NK-92 treated with Interleukin-12 subunit alpha and Interleukin-12 subunit beta, amount 100 ng/mL, for 24 hours (cell line): ENCODE measurements around the gene FOXA1.

Experiments
- DNase-seq: peaks from one replicate; lab custom pipeline; 2025; lab: John Stamatoyannopoulos, UW

FOXA1 gene

DNA sequence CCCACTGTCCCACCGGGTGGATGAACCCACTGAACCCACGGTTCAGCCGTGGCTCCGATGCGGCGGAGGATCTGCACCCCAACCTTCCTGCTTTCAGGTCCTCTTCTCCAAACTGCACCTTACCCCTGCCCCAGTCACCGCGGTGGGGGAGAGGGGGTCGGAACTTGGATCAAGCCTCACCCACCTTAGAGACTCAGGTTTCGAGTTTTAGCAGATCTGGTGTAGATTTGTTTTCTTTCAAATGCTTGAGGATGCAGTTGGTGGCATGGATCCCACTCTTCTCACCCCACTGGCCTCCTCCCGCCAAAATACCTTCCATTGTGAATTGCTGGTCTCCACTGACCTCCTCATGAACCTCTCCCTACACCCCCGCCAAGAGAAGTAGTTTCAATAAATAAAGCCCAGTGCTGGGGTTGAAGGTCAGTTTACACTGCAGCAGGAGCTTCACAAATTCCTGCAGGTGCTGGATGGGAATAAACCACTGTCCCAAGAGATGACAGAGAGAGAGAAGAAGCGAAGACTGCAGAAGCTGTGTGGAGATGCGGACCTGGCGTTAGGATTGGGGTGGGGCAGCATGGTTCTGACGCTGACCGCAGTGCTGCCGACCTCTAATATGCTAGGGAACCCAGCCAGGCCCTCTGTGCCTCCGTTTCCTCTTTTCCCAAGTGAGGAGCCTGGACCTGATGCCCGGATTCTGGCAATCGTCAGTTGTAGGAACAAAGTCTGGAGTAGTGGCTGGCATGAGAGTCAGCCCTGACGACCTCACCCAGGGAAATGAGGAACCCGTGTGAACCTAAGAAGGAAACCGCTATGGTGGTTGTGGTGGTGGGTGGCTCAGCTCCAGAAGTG lies 7.8 kb upstream of the FOXA1 start:
- DNase-seq, result no peak

DNA sequence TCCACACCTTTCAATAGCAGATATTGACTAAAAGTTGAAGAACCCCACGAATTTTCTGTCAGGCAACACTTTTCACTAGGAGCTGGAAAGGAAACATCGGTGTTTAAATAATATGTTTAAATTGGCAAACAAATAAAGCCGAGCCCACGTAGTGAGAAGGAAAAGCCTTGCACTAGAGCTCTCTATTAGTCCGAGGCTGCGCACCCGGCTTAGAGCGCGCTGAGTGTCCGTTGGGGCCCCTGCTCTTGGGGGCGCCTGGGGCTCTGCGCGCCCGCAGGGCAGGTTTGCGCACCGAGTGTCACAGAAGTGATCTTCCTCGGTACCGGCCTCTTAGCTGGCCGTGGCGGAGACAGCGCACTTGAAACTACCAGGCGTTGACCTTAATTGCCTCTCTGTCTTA lies 6.8 kb upstream of the FOXA1 start:
- DNase-seq, result no peak

GRCh38 chr14:37600880-37601741 lies 6.1 kb upstream of the FOXA1 start:
- no peak for DNase-seq

GRCh38 chr14:37599507-37600368 lies 4.7 kb upstream of the FOXA1 start:
- DNase-seq, result no peak

GRCh38 chr14:37598747-37599506 lies 3.9 kb upstream of the FOXA1 start:
- DNase-seq, result no peak

- no peak for DNase-seq
Observed at GRCh38 chr14:37597914-37598746, 3.1 kb upstream of the FOXA1 start.

DNA sequence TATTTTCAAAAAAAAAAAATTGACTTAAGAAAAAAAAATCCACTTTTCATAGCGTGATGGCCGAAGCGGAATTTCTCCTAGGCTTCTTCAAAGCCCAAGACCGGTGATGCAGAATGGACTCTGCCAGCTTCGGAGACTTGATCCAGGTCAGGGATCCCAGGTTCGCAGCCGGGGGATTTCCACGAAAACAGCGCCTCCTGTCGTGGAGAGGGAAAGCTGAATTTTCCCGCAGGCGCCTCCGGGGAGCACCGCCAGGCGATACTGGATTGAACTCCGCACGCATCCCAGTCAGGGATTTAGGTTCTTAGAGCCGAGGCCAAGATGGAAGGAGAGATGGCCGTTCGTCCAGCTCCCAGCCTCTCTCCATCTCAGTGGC lies 2.5 kb upstream of the FOXA1 start:
- DNase-seq, result no peak

GRCh38 chr14:37596790-37597472 lies 1.9 kb upstream of the FOXA1 start:
- no peak for DNase-seq

DNA sequence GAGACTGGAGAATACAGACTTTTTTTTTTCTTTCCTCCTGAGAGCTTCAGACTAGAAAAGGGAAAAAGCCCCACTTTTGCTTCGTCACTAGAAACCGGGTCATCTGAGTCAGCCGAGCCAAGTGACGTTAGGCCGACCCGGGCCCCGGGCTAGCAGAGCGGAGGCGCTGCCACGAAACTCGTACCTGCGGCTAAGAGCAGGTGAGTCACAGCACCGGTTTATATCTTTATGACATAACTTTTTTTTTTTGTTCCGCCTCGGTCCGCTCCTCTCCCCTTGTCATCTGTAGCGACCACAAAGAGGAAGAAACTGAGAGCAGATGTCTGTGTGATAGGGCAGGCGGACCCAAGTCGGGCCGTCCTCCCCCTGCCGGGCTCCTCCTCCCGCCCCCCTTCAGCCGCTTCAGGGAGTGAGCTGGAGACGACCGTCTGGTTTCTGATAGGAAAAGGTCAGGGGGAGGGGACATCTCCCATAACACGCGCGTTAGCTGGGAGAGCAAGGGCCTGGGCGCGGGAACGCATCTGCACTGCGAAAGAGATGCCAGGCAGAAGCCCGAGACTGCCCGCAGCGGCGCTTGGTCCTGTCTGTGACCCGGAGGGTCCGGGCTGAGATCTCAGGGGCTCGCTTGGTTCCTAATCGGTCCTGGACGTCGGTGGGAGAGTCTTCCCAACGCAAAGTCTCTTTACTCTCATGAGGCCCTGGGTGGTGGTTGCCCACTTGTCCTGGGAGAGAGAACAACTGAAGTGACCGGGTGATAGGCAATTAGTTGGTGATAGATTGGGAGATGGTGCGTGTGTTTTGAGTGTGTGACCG lies 966 bp upstream of the FOXA1 start:
- DNase-seq, result no peak

DNA sequence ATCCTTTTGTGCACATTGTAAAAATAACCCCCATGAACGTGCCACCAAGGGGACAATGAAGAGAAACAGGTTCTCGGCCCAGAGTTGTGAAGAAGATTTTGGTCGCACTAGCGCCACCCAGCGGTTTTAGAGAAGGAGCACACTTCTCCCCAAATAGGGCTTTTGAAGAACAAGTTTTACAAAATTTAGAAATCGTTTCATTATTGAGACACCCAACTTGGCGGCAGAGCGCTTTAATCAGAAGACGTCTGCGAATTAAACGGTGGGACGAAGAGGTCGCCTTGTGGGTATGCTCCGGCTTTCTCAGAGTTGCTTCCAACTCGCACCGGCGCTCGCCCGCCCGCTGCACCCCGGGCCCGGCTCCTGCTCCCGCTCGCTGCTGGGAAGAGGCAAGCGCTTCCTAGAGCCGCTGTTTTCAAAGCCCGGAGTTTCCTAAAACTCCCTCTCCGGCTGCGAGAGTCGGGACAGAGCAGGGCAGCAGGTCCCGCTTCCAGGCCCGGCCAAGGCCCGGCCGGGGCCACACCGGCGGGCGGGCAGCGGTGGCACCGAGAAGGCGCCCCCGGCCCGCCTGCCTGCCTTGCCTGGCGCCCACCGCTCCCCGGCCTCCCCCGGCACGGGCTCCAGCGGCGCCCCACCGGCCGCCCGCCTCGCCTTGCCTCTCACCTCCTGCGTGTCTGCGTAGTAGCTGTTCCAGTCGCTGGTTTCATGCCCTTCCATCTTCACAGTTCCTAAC lies 645 bp downstream of the FOXA1 start:
- no peak for DNase-seq

DNA sequence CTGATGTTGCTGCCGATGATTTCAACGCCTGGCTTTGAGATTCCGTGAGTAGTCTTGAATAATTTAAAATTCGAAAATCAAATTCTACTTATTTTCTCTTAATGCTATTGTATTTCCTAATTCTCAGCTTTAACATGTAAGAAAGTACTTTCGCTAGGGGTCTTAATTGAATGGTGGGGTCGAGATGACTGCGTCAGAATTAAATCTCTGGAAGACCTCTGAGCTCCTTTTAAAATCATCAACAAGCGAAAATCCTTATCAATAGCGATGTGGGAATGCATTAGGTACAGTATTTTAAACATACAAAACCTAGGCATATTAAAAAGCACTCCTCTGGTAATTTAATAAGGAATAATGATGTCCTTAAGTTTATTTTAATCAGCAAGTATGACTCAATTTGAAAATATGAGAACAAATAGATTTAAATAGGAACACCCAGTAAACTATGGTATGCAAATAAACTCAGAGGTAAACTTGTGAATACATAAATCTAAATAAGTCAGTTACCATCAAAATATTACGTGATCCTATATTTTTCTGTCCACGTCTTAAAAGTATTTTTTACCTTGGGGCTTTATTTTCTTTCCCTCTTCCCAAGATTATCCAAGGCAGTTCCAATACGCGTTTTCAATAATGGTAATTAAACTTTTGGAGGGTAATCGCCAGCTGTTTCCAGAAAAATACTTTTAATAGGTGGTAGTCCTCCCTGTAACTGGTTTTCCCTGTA lies 1.4 kb downstream of the FOXA1 start:
- no peak for DNase-seq

DNA sequence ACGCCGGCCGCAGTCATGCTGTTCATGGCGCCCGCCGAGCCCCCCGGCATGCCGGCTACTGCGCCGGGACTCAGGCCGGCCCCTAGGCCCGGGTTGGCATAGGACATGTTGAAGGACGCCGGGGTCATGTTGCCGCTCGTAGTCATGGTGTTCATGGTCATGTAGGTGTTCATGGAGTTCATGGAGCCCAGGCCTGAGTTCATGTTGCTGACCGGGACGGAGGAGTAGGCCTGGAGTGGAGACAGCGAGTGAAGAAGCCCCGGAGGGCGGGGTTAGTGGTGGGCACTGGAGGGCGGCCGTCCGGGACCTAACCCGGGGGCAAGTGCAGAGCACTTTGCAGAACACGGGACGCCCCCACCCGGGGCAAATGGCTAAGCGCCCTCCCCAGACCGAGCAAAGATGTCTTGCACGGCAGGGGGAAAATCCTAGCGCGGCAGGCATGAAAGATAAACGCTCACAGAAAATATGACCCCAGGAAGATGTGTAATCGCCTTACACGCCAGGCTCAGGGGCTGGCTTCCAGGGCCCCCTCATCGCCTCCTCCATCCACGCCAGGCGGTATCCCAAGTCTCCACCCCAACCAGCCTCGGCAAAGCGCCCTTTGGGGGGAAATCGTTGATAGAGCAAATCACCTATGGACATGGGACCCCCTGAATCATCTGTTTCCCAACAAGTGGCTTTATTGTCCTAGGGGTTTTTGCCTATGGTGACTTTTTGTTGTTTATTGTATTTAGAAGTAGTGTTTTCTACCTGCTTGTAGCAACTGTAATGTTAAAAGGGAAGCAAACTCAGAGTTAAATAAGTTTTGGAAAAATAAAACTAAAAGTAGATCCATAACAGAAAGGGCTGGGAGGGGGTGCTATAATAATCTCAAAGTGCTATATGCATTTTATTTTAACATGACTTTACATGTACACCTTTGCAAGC lies 2.3 kb downstream of the FOXA1 start:
- DNase-seq, result no peak

GRCh38 chr14:37591941-37592481 lies 3.0 kb downstream of the FOXA1 start:
- DNase-seq, result no peak

GRCh38 chr14:37591311-37591940 lies 3.6 kb downstream of the FOXA1 start:
- DNase-seq, result no peak

DNA sequence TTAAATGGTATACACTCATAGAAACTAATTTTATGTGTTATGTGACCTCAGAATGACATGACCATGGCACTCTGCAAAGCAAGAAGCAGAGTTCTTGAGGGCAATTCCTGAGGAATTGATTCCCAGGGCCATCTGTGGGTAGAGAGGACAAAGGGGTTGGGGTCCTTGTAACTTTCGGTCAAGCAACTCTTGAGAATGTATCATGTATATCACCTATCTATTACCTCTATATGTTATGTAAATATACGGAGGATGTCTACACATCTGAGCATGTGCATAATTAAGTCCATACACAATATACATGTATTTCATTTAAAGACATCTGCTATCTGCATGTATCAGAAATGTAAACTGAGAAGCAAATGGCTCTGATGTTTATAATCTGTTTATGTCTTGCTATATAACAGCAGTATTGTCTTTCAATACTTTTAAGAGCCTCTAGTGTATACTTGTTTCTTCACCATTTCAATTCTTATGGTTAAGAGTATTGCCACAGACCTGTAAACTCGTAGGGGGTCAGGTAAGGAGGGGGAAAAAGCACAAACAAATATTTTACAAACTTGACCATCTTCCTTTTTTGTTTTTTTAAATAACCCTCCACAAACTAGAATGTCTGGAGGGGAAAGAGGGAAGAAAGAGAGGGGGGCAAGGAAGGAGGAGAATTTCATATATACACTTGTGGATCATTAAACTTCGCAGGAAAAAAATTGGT lies 4.5 kb downstream of the FOXA1 start:
- no peak for DNase-seq
